Panc1 (cell line): ENCODE measurements around the gene FYN. TPM values are rescaled to one million over a fixed set of nuclear protein-coding genes. Genes with fewer than 3 reads are reported as not detected.

Experiments used
- ATAC-seq: fragments of 200-7000 bp; cut with Tn5 transposase; 2 replicates; pipeline ENCODE4 v1.9.1; 2020; ENCODE audit warnings: mild to moderate bottlenecking, moderate library complexity
- BruUV-seq: library from RNA; stranded (reverse); fragments of 400-500 nt; replicated peaks from 2 replicates; lab custom pipeline; 2021; lab: Mats Ljungman, UMichigan
- CTCF ChIA-PET: fragments of 300-600 bp; sonication (Branson Sonifier 250); formaldehyde crosslinking; loops from one replicate; lab custom pipeline; 2022; ENCODE audit warnings: antibody characterized with exemption; lab: Charles Lee
- POLR2A ChIA-PET: fragments of 300-600 bp; sonication (Branson Sonifier 250); formaldehyde crosslinking; loops from one replicate; lab custom pipeline; 2022; ENCODE audit warnings: antibody characterized with exemption; lab: Charles Lee
- DNase-seq: peaks from one replicate; pipeline ENCODE4 v3.0.0-alpha.2; 2010; ENCODE audit warnings: low read depth, low spot score
- H3K27ac ChIP-seq: 2 replicates; pipeline ENCODE4 v1.5.1; 2011; ENCODE audit warnings: mild to moderate bottlenecking, low read length, inconsistent platforms
- H3K27me3 ChIP-seq: fragments of 200-500 bp; sonication (Bioruptor generic); 2 replicates; pipeline ENCODE4 v1.6.0; 2014; ENCODE audit warnings: low read length, inconsistent platforms; ENCODE audit not compliant: control insufficient read depth, insufficient read depth
- H3K36me3 ChIP-seq: fragments of 200-500 bp; sonication (Bioruptor generic); 2 replicates; pipeline ENCODE4 v1.5.1; 2014; ENCODE audit warnings: inconsistent platforms, mild to moderate bottlenecking, low read length, moderate library complexity; ENCODE audit not compliant: control insufficient read depth, insufficient read depth
- H3K4me1 ChIP-seq: 2 replicates; pipeline ENCODE4 v1.5.1; 2011; ENCODE audit warnings: inconsistent platforms, mild to moderate bottlenecking, low read length, moderate library complexity; ENCODE audit not compliant: control insufficient read depth, insufficient read depth
- H3K4me3 ChIP-seq, 2 experiments: 2 replicates each; pipeline ENCODE4 v1.5.1; 2011 to 2012; ENCODE audit warnings: low read depth in 2 of 2, low read length in 2 of 2, mild to moderate bottlenecking in 2 of 2, inconsistent platforms in 1 of 2, moderate library complexity in 1 of 2
- H3K9me3 ChIP-seq: fragments of 200-500 bp; sonication (Bioruptor generic); 2 replicates; pipeline ENCODE4 v1.5.1; 2014; ENCODE audit warnings: low read depth, mild to moderate bottlenecking, inconsistent platforms, low read length, moderate library complexity; ENCODE audit not compliant: control insufficient read depth, insufficient read depth
- POLR2AphosphoS5 ChIP-seq: IDR thresholded peaks from 2 replicates; pipeline ENCODE4 v1.6.1; 2012; ENCODE audit warnings: mild to moderate bottlenecking, low read depth, low read length, moderate library complexity
- SIN3A ChIP-seq: IDR thresholded peaks from 2 replicates; pipeline ENCODE4 v1.6.1; 2012; ENCODE audit warnings: low read depth, mild to moderate bottlenecking, low read length, moderate library complexity, borderline replicate concordance; ENCODE audit not compliant: insufficient read depth
- TCF7L2 ChIP-seq: IDR thresholded peaks from 2 replicates; pipeline ENCODE4 v1.6.1; 2011; ENCODE audit warnings: mild to moderate bottlenecking, low read depth, low read length, inconsistent platforms
- in situ Hi-C: cut with HindIII; loops from 2 replicates; pipeline ENCODE4 v1.10.0; 2016; ENCODE audit warnings: low sequenced_read_pairs, low pct_unique_long_range_greater_than_20kb
- intact Hi-C: fragments of 100-400 bp; cut with micrococcal nuclease; formaldehyde crosslinking; loops from one replicate; pipeline ENCODE4 v1.10.0; 2022; ENCODE audit not compliant: unreplicated experiment
- total RNA-seq: library from RNA; stranded (reverse); gene quantifications from one replicate; pipeline ENCODE4 v1.2.1, GENCODE V29; 2021; ENCODE audit not compliant: unreplicated experiment
- TF ChIP-seq, protein P1 (sequence below): fragments of 450-650 bp; IDR thresholded peaks from 2 replicates; pipeline ENCODE4 v1.5.1; 2017; ENCODE audit warnings: mild to moderate bottlenecking
- TF ChIP-seq, protein P2 (sequence below), 2 experiments: IDR thresholded peaks; 2 replicates each; pipeline ENCODE4 v1.6.1; 2011 to 2012; ENCODE audit warnings: low read depth in 2 of 2, control low read depth in 1 of 2, low read length in 1 of 2, mild to moderate bottlenecking in 1 of 2, moderate library complexity in 1 of 2; ENCODE audit not compliant: insufficient read depth in 1 of 2

The FYN gene
- total RNA-seq, 1 experiment from 2014 or later, result 4.2 TPM

DNA sequence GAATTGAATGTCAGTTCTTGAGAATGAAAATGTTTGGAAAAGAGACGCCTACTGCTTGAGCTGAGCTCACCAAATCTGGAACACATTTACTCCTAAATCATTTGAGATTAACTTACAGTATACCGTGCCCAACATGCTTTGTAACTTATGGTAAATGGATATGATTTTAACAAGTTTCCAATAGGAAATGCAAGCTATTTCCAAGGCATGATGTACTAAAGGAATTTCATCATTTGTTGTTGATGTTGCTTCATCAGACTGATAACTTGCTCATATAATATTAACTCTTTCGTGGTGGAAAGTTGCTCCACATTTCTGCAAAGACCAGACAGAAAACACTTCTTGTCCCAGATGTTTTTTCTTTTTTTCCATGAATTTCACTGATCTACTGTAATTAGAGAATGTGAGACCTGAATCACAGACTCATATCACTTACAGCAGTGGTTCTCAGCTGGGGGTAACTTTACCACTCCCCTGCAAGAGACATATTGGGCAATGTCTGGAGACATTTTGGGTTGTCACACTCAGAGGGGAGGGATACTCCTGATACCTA is 151.0 kb downstream of the FYN start:
- BruUV-seq, result no TSS peak
- H3K27ac ChIP-seq, result no peak overlapping the region
- H3K36me3 ChIP-seq, result no peaks in the 10 kb centered on the region
- TF ChIP-seq, protein P1, sequence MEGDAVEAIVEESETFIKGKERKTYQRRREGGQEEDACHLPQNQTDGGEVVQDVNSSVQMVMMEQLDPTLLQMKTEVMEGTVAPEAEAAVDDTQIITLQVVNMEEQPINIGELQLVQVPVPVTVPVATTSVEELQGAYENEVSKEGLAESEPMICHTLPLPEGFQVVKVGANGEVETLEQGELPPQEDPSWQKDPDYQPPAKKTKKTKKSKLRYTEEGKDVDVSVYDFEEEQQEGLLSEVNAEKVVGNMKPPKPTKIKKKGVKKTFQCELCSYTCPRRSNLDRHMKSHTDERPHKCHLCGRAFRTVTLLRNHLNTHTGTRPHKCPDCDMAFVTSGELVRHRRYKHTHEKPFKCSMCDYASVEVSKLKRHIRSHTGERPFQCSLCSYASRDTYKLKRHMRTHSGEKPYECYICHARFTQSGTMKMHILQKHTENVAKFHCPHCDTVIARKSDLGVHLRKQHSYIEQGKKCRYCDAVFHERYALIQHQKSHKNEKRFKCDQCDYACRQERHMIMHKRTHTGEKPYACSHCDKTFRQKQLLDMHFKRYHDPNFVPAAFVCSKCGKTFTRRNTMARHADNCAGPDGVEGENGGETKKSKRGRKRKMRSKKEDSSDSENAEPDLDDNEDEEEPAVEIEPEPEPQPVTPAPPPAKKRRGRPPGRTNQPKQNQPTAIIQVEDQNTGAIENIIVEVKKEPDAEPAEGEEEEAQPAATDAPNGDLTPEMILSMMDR, result no peak
- TF ChIP-seq SIN3A (no peak), TCF7L2 (no peak), POLR2AphosphoS5 (no peak)
- TF ChIP-seq, protein P2, sequence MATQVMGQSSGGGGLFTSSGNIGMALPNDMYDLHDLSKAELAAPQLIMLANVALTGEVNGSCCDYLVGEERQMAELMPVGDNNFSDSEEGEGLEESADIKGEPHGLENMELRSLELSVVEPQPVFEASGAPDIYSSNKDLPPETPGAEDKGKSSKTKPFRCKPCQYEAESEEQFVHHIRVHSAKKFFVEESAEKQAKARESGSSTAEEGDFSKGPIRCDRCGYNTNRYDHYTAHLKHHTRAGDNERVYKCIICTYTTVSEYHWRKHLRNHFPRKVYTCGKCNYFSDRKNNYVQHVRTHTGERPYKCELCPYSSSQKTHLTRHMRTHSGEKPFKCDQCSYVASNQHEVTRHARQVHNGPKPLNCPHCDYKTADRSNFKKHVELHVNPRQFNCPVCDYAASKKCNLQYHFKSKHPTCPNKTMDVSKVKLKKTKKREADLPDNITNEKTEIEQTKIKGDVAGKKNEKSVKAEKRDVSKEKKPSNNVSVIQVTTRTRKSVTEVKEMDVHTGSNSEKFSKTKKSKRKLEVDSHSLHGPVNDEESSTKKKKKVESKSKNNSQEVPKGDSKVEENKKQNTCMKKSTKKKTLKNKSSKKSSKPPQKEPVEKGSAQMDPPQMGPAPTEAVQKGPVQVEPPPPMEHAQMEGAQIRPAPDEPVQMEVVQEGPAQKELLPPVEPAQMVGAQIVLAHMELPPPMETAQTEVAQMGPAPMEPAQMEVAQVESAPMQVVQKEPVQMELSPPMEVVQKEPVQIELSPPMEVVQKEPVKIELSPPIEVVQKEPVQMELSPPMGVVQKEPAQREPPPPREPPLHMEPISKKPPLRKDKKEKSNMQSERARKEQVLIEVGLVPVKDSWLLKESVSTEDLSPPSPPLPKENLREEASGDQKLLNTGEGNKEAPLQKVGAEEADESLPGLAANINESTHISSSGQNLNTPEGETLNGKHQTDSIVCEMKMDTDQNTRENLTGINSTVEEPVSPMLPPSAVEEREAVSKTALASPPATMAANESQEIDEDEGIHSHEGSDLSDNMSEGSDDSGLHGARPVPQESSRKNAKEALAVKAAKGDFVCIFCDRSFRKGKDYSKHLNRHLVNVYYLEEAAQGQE (IDR thresholded peaks at IDR 0.05; ENCODE audit: insufficient read depth in 1 of 2, low read depth in 2 of 2, low read length in 1 of 2), result no peak
- ChIA-PET POLR2A (no interaction called here), CTCF (interaction anchor here (0.6 kb wide), 1 partner anchor 1193 kb away, joined by 3 read pairs; no protein-coding TSS in a partner anchor)
- peaks cover 25% of the 10 kb centered on the region for H3K27me3 ChIP-seq
- no peak overlapping the region for H3K4me3 ChIP-seq
- intact Hi-C loops (no loop called here), in situ Hi-C loops (no loop called here)
- DNase-seq (no peak), ATAC-seq (0 out of 2 replicates have a peak, but pooled peaks have one; percentile 6)
- H3K4me1 ChIP-seq, result no peaks in the 10 kb centered on the region
- H3K9me3 ChIP-seq, result no peaks in the 10 kb centered on the region

DNA sequence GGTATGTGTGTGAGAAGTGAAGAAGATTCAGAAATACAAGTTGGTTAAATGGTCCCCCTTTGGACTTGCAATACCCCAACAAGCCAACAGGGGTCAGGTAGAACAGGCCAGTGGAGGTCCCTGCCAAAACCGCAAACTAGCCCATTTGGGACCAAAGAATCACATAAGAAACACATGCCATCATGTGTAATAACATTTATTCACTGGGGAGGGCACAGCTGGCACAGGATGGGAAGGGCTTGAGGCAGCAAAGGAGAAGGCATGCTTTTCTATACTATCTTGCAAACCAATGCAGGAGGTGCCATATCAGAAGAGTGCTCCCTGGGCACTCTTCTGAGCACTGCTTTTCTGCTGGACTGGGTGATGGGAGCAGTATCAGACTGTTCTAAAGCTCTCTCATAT is 151.5 kb downstream of the FYN start:
- CTCF ChIA-PET, result interaction anchor here (0.6 kb wide), 1 partner anchor 1193 kb away, joined by 3 read pairs; no protein-coding TSS in a partner anchor

More for the DNA sequence above, 151.5 kb downstream of the FYN start:
- Histone ChIP-seq H3K4me3 (no peak overlapping the region), H3K27me3 (peaks cover 25% of the 10 kb centered on the region), H3K27ac (no peak overlapping the region), H3K4me1 (no peaks in the 10 kb centered on the region), H3K9me3 (no peaks in the 10 kb centered on the region), H3K36me3 (no peaks in the 10 kb centered on the region)
- TF ChIP-seq SIN3A, result no peak
- TF ChIP-seq, protein P1, result peak; percentile 83
- POLR2A ChIA-PET, result no interaction called here
- BruUV-seq, result no TSS peak
- ATAC-seq (peak; percentile 63), DNase-seq (no peak)
- intact Hi-C loops, result no loop called here
- in situ Hi-C loops, result no loop called here
